ENCODE data around the gene KCNQ1. TPM values are rescaled to one million over a fixed set of nuclear protein-coding genes. Genes with fewer than 3 reads are reported as not detected.
A peak's percentile ranks its signal among the peaks of the same experiment; 100 is the strongest.

Gene KCNQ1
- total RNA-seq, 1 experiment from 2014 or later = 2.5 TPM

GRCh38 chr11:2685051-2685450 lies 240.2 kb downstream of the KCNQ1 start:
- Mint-ChIP-seq H3K4me1 (peaks cover 75% of the 10 kb centered on the region), H3K4me3 (no peak overlapping the region), H3K9me3 (no peaks in the 10 kb centered on the region), H3K36me3 (no peaks in the 10 kb centered on the region; the same call in 1 of the 2 replicates), H3K27ac (no peak overlapping the region), H3K27me3 (ENCODE audit: low read depth) (no peaks in the 10 kb centered on the region)
- no peak for TF ChIP-seq FOXK1 (CRISPR knock-in tag; IDR thresholded peaks at IDR 0.05)
- ATAC-seq (no peak), DNase-seq (ENCODE audit: low spot score) (peak; percentile 1)
- ChIA-PET POLR2A (interaction anchor here (0.6 kb wide), 1 partner anchor 151 kb away, joined by 3 read pairs; no protein-coding TSS in a partner anchor), CTCF (interaction anchor here (1.5 kb wide), 1 partner anchor 207 kb away, joined by 4 read pairs; no protein-coding TSS in a partner anchor)

DNA sequence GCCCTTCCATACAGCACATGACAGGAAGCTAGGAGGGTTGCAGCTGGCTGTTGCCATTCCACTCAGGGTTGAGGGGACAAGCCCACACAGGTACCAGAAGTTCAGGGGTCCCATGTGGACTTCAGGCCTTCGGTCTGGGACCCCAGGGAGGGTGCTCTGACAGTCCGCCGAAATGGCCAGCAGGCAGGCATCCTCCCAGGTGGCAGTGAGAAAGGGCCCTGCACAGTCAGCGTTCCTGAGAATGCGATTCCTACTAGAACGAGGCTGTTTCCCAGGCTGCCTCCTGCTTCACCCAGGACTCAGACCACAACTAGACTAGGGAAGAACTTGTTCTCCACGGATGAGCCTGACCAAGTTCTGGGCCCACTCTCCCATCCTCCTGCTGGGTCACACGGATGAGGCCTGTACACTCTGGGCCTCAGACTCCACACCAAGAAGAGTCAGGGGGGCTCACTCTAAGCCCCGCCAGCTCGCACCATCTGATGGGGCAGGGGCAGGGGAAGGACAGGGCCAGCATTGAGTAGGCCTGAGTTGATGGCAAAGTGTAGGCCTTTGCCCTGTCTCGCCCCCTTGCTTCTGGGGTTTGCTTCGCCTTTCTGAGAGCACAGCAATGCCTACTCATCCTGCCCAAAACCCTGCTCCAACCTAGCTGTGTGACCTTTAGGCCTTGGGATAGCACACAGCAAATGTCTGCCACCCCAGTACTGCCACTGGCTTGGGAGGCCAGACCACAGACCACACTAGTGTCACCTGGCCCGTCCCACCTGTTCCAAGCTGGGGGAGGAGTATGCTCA lies 241.0 kb downstream of the KCNQ1 start:
- Mint-ChIP-seq H3K27me3 (ENCODE audit: low read depth) (no peaks in the 10 kb centered on the region), H3K4me3 (no peak overlapping the region), H3K9me3 (no peaks in the 10 kb centered on the region), H3K36me3 (no peaks in the 10 kb centered on the region; the same call in 1 of the 2 replicates), H3K4me1 (peaks cover 82% of the 10 kb centered on the region), H3K27ac (no peak overlapping the region)
- DNase-seq (ENCODE audit: low spot score) = peak; percentile 7
- CTCF ChIA-PET = interaction anchor here (0.8 to 1.3 kb wide), 2 partner anchors 31 to 155 kb away, joined by 3 read pairs; no protein-coding TSS in a partner anchor
- ATAC-seq = no peak
- TF ChIP-seq AFF4 (CRISPR knock-in tag; IDR thresholded peaks at IDR 0.05; ENCODE audit: borderline replicate concordance) = no peak
- no peak for TF ChIP-seq NR2C2 (CRISPR knock-in tag; IDR thresholded peaks at IDR 0.05)
- TF ChIP-seq ZNF263 (CRISPR knock-in tag; IDR thresholded peaks at IDR 0.05; ENCODE audit: low read depth) = no peak
- no peak for TF ChIP-seq FOXK1 (CRISPR knock-in tag; IDR thresholded peaks at IDR 0.05)
- TF ChIP-seq, protein P1, sequence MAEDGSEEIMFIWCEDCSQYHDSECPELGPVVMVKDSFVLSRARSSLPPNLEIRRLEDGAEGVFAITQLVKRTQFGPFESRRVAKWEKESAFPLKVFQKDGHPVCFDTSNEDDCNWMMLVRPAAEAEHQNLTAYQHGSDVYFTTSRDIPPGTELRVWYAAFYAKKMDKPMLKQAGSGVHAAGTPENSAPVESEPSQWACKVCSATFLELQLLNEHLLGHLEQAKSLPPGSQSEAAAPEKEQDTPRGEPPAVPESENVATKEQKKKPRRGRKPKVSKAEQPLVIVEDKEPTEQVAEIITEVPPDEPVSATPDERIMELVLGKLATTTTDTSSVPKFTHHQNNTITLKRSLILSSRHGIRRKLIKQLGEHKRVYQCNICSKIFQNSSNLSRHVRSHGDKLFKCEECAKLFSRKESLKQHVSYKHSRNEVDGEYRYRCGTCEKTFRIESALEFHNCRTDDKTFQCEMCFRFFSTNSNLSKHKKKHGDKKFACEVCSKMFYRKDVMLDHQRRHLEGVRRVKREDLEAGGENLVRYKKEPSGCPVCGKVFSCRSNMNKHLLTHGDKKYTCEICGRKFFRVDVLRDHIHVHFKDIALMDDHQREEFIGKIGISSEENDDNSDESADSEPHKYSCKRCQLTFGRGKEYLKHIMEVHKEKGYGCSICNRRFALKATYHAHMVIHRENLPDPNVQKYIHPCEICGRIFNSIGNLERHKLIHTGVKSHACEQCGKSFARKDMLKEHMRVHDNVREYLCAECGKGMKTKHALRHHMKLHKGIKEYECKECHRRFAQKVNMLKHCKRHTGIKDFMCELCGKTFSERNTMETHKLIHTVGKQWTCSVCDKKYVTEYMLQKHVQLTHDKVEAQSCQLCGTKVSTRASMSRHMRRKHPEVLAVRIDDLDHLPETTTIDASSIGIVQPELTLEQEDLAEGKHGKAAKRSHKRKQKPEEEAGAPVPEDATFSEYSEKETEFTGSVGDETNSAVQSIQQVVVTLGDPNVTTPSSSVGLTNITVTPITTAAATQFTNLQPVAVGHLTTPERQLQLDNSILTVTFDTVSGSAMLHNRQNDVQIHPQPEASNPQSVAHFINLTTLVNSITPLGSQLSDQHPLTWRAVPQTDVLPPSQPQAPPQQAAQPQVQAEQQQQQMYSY (CRISPR knock-in tag; IDR thresholded peaks at IDR 0.05) = no peak
- no peak for TF ChIP-seq ZNF416 (CRISPR knock-in tag; IDR thresholded peaks at IDR 0.05)
- no peak for TF ChIP-seq ZNF281 (CRISPR knock-in tag; IDR thresholded peaks at IDR 0.05)
- no peak for TF ChIP-seq TEAD4 (CRISPR knock-in tag; IDR thresholded peaks at IDR 0.05)
- TF ChIP-seq, protein P2, sequence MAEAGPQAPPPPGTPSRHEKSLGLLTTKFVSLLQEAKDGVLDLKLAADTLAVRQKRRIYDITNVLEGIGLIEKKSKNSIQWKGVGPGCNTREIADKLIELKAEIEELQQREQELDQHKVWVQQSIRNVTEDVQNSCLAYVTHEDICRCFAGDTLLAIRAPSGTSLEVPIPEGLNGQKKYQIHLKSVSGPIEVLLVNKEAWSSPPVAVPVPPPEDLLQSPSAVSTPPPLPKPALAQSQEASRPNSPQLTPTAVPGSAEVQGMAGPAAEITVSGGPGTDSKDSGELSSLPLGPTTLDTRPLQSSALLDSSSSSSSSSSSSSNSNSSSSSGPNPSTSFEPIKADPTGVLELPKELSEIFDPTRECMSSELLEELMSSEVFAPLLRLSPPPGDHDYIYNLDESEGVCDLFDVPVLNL (CRISPR knock-in tag; IDR thresholded peaks at IDR 0.05; ENCODE audit: borderline replicate concordance, low read depth) = no peak
- TF ChIP-seq, protein P3, sequence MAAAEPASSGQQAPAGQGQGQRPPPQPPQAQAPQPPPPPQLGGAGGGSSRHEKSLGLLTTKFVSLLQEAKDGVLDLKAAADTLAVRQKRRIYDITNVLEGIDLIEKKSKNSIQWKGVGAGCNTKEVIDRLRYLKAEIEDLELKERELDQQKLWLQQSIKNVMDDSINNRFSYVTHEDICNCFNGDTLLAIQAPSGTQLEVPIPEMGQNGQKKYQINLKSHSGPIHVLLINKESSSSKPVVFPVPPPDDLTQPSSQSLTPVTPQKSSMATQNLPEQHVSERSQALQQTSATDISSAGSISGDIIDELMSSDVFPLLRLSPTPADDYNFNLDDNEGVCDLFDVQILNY (CRISPR knock-in tag; IDR thresholded peaks at IDR 0.05) = no peak
- TF ChIP-seq RELA (CRISPR knock-in tag; IDR thresholded peaks at IDR 0.05; ENCODE audit: borderline replicate concordance) = no peak
- TF ChIP-seq ELF4 (CRISPR knock-in tag; IDR thresholded peaks at IDR 0.05; ENCODE audit: low read depth) = no peak
- TF ChIP-seq ETV6 (CRISPR knock-in tag; IDR thresholded peaks at IDR 0.05) = no peak
- no peak for TF ChIP-seq ZNF396 (CRISPR knock-in tag; IDR thresholded peaks at IDR 0.05; ENCODE audit: borderline replicate concordance)
- TF ChIP-seq, protein P4, sequence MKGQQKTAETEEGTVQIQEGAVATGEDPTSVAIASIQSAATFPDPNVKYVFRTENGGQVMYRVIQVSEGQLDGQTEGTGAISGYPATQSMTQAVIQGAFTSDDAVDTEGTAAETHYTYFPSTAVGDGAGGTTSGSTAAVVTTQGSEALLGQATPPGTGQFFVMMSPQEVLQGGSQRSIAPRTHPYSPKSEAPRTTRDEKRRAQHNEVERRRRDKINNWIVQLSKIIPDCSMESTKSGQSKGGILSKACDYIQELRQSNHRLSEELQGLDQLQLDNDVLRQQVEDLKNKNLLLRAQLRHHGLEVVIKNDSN (CRISPR knock-in tag; IDR thresholded peaks at IDR 0.05) = no peak
- TF ChIP-seq ZSCAN18 (CRISPR knock-in tag; IDR thresholded peaks at IDR 0.05) = no peak
- TF ChIP-seq, protein P5, sequence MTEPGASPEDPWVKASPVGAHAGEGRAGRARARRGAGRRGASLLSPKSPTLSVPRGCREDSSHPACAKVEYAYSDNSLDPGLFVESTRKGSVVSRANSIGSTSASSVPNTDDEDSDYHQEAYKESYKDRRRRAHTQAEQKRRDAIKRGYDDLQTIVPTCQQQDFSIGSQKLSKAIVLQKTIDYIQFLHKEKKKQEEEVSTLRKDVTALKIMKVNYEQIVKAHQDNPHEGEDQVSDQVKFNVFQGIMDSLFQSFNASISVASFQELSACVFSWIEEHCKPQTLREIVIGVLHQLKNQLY (CRISPR knock-in tag; IDR thresholded peaks at IDR 0.05) = no peak
- POLR2A ChIA-PET = interaction anchor here (0.6 kb wide), 1 partner anchor 152 kb away, joined by 3 read pairs; no protein-coding TSS in a partner anchor

All from WTC11 (cell line).